ENCODE measurements around the gene AFAP1.

The AFAP1 gene

DNA sequence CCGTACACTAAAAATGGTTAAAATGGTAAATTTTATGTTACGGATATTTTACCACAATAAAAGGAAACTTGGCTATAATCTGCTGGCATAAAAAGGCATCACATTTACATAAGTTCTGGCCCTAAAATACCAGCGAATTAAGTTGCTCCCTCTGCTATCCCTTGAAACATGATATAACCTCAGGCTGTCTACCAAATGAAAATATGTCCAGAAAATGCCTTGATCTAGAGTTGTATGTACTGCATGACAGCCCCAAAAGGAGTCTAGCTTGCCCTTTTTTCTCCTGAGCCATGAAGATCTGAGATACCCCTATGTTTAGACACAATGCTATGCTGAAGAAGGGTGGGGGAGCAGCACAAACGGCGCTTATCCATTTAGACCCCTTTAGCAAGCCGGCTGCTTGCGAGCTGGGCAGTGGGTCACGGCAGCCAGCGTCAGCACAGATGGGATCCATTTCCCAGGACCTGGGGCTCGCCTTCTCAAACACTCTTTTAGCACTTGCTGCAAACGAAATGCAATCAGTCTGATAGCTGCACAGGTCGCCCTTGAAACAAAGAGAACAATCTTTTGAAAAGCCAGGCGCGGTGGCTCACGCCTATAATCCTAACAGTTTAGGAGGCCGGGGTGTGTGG is 77.0 kb downstream of the AFAP1 start:
- FAIRE-seq, result no peak

- FAIRE-seq, result no peak
Observed at GRCh38 chr4:7861440-7861881, 78.2 kb downstream of the AFAP1 start.

- no peak for FAIRE-seq
Observed at GRCh38 chr4:7860600-7861163, 79.0 kb downstream of the AFAP1 start.

DNA sequence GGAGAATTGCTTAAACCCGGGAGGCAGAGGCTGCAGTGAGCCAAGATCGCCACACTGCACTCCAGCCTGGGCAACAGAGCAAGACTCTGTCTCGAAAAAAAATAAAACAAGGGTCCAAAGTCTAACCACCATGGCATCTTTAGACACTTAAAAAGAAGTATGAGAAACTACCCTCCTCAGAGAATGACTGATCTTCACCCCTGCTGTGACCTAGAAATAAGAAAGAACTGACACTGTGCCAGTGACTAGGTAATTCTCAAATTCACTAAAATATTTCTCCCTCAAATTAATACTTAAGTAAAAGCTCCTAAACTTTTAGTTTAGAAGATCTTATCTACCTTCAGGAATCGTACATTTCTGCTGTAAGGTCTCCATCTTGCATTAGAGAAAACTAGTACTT is 80.3 kb downstream of the AFAP1 start:
- no peak for FAIRE-seq

GRCh38 chr4:7858498-7858897 is 81.2 kb downstream of the AFAP1 start:
- FAIRE-seq, result no peak

- no peak for FAIRE-seq
Observed at GRCh38 chr4:7857993-7858392, 81.7 kb downstream of the AFAP1 start.

DNA sequence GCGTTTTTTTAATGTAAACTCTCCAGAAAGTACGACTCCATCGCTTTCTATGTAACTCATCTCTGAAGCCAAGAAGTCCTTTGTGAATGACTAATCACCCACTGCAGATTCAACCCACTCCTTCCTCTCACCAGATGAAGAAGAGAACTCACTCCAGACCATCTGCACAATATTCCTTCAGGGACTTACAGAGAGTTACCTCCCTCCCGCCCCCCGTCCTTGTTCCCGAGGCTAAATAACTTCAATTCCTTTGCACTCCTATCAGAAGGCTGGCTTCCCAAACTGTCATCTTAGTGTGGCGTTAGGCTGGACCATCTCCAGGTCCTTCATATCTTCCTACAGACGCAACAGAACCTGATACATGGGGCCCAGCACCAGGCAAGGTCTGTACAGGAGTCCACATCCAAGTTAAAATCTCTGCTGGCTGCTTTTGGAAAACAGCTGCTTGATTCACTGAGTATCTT is 82.4 kb downstream of the AFAP1 start:
- FAIRE-seq, result no peak

GRCh38 chr4:7855731-7856130 is 83.9 kb downstream of the AFAP1 start:
- FAIRE-seq, result no peak

DNA sequence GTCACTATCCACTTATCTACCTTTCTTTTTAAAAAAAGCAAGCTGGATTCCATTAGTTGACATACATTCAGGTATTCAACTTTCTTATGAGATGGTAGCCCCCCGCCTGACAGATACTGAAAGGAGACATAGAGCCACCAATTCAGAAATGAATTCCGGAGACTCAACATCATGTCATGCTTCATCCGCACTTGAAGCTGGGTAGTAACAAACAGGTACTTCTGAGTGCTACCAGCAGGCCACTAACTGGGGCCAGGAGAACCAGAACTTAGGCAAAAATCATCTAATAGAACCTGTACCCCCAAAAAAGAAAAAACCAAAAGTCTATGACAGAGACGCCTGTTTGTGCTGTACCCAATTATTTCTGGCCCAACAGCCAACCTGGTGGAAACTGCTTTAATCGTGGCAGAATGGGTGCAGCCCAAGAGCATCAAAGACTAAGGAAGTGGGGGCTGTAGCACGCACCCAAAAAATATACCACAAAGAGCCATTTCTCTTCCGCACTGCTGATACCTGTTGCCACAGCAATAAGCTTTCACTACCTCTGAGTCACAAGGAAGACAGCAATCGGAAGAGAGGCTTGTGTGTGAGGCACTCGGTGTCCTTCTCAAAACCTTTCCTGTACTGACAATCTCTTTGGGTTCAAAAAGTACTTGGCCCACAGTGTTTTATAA is 84.8 kb downstream of the AFAP1 start:
- FAIRE-seq, result no peak

- FAIRE-seq, result no peak
Observed at GRCh38 chr4:7854216-7854615, 85.4 kb downstream of the AFAP1 start.

DNA sequence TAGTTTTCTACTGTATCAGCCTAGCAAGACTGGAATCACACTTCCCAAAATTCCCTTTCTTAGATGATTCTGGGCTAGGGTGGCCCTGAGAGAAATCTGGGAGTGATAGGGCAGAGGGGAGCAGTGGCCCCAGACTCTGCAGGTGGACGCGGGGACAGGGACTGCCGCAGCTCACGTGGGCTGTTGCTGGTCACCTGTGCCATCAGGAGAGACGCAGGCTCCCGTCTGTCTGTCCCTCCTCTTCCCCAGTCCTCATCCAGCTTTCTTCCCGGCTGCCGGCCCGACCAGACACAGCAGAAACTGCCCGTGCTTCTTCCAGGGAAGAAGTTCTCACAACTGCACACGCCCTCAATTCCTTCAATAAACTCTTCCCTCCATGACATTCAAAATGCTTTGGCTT is 86.4 kb downstream of the AFAP1 start:
- FAIRE-seq, result no peak

DNA sequence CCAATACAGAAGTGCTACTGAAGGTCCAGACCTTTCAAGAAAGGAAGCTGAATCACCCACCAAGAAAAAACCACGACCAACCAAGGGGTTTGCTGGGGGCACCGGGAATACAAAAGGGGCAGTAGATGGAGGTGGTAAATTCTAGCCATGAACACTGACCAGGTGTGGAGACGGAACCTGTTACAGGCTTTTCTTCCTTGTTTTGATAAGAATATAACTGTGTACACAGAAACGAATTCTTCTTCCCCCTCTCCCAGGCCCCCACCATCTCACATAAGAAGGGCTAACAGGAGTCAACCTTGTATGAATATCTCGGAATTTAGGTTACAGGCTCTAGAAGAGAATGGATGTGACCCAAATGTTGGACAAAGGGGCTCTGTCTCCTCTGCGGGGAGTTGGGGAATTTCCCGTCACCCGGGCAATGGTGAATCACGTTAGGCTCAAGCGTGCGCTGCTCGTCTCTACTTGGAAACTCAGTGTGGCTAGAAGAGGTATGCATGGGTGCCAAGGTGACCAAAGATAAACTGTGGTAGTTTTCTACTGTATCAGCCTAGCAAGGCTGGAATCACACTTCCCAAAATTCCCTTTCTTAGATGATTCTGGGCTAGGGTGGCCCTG is 87.0 kb downstream of the AFAP1 start:
- FAIRE-seq, result no peak

DNA sequence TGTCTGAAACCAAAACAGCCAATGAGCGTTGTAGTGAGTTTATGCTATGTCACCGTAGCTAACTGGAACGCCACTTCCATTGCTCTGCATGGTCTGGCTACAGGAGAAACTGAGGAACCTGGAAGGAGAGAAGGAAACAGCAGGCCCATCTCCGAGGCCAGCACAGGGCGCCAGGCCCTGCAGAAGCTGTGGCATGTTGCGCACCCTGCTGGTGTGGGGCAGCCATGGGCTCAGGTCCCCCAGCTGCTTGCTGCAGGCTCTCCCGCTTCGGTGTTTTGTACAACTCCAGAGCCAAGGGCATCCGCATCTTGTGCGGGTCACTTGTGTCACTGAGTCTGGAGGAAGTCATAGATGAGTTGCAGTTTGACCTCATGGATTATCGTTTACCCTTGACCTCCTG is 89.2 kb downstream of the AFAP1 start:
- FAIRE-seq, result no peak

DNA sequence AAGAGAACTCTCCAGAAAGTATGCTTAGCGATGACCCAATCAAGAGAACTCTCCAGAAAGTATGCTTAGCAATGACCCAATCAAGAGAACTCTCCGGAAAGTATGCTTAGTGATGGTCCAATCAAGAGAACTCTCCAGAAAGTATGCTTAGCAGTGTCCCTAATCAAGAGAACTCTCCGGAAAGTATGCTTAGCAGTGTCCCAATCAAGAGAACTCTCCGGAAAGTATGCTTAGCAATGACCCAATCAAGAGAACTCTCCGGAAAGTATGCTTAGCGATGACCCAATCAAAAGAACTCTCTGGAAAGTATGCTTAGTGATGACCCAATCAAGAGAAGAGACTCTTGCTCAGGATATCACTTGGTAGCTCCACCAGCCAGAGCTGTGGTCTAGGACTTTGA is 92.5 kb downstream of the AFAP1 start:
- no peak for FAIRE-seq

DNA sequence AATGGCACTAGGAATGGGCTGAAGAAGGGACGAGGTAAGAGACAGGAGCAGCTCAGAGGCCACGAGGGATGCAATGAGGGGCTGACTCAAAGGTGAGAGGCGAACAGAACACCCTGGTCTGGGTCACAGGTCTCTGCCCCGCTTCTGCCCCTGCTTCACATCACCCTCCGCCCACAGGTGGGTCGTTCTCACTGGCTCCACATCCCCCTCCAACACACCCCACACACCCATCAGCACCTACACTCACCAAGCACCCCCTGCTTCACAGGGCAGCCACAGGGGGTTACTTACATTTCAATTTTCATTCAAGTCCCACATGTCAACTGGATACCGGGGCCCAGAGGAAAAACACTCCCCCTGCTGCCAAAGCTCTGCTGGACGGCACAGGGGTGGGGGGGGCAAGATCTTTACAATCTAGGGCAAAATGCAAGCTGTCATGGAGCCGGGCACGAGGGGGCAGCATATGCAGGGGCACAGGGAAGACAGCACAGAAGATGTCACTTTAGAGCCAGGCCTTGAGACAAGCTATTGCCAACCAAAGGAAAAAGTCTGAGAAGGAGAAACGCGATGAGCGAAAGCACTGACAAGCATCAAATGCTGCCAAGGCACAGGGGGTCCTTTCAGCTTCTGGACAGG is 94.0 kb downstream of the AFAP1 start:
- no peak for FAIRE-seq

DNA sequence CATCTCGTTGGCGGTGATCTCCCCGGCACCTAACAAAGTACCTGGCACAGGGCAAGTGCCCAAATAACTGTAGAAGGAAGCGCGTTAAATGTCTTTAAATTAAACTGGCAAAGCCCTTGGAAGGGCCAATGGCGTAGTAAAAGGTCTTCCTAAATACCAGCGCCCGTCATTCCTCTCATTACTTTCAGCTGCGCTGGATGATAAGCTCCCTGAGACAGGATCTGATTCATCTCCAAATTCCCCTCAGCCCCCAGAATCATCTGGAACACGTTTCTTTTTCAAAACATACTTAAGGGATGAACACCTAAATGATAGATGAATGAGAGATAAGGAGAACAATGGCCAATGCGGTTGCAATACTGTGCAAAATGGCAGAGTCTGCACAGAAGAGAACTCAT is 95.1 kb downstream of the AFAP1 start:
- FAIRE-seq, result no peak

- FAIRE-seq, result no peak
Observed at GRCh38 chr4:7843831-7844593, 95.6 kb downstream of the AFAP1 start.

DNA sequence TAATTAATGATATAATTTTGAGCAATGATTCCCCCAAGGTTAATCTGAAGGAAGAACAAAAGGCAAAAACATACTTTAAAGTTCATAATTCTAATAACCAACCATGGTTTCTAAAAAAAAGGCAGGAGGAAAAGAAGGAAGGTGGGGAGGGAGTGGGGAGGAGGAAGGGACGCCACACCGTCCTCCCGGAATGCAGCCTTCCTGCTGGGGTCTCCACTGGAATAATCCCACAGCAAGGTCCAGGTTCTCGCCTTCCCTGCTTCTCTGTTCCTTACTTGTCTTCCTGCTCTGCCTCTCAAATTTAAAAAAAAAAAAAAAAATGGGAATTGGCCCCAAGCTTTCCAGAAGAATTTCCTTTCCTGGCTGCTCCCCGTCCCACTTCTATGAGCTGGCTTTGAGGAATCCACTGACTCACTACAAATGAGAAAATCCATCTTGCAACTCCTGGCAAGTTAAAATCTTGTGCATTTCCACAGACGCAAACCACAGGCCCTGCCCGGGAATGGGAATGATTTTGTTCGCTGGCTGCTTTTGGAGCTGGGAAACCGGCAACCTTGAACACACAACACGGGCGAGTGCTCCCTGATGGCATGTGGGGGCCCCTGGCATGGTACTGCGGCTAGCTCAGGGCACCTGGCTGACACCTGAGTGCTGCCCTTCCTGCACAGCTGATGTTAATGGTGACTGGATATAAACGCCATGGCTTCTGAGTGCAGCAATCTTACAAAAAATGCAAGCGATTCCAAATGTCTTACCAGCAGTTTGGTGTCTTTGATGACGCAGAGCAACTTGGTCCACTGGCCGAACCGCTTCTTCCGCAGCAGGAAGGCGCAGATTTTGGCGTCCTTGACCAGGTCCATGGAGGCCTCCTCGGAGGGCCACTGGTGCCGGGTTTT is 97.0 kb downstream of the AFAP1 start:
- no peak for FAIRE-seq

DNA sequence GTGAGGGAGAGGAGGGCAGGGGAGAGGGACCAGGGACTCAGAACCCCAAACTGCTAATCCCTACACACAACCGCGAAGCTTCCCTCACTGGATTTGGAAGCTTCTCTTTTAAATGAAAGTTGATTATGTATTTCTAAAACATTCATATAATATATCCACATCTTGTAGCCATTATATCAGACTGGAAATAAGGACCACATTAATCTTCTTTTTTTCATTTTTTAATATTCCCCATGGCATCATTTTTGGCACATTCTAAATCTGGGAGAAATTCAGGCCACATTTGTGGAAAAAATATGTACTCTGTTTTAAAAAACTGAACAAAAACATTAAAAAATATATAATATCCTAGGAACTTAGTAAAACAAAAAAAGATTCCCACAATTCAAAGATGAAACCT is 97.8 kb downstream of the AFAP1 start:
- FAIRE-seq, result no peak

DNA sequence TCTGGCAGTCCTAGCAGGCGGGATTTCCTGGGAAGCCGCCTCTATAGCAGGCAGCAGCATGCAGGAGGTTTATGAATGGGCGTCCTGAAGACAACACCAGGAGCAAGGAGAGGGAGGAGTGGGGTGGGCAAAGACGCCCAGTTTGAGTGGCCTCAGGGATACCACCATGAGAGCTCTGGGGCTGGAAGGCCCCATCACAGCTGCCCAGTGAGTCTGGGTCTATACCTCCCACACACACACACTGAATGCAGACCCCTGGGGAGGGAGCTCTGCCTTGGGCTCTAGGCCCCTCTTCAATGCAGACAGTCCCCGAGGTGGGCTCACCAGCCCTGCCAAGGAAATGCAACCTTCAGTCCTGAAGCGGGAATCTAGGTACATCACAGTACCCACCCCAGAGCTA is 98.6 kb downstream of the AFAP1 start:
- FAIRE-seq, result no peak

DNA sequence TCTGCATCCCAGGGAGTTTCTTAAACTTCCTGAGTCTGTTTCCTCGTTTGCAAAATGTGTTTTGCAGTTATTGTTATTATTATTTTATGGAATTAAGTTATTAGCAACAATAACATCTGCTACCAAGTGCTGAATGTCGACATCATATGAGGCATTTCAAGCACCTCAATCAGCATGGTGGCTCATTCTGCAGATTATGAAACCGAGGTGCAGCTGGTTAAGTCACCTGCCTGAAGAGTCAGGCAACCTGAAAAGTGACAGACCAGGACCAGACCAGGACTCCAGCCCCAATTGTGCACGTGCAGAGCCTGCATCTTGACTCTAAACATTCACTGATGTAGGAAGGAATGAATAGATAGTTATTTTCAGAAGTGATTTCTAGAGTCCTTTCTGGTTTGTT is 99.8 kb downstream of the AFAP1 start:
- no peak for FAIRE-seq

All from G401.6 (cell line).